Psoas muscle (tissue), 8 donors: ENCODE measurements around the gene WASF2. TPM values are rescaled to one million over a fixed set of nuclear protein-coding genes. Genes with fewer than 3 reads are reported as not detected.

Experiments used
- ATAC-seq, 4 donors: fragments of 200-7000 bp; cut with Tn5 transposase; one replicate each; pipeline ENCODE4 v1.9.1; 2020; ENCODE audit warnings: moderate library complexity in 3 of 4, mild to moderate bottlenecking in 2 of 4
- DNase-seq, 2 donors: peaks; one replicate each; pipeline ENCODE4 v3.0.0-alpha.2; 2020
- H3K27ac ChIP-seq: fragments of 200-600 bp; one replicate; pipeline ENCODE4 v1.8.0; 2022
- H3K27me3 ChIP-seq, 3 donors: fragments of 200-600 bp in 1 of 3; one replicate each; pipeline versions ENCODE4 v1.6.1 to v1.8.0; 2013 to 2022; ENCODE audit warnings: low read length in 2 of 3, mild to moderate bottlenecking in 2 of 3, moderate library complexity in 1 of 3; ENCODE audit not compliant: insufficient read depth in 3 of 3
- H3K36me3 ChIP-seq, 2 donors: fragments of 200-600 bp in 1 of 2; one replicate each; pipeline versions ENCODE4 v1.6.1 to v1.8.0; 2013 to 2022; ENCODE audit warnings: low read depth in 1 of 2, mild to moderate bottlenecking in 1 of 2, moderate library complexity in 1 of 2; ENCODE audit not compliant: insufficient read depth in 1 of 2
- H3K4me1 ChIP-seq: fragments of 200-600 bp; one replicate; pipeline ENCODE4 v1.8.0; 2022
- H3K4me3 ChIP-seq: fragments of 200-600 bp; one replicate; pipeline ENCODE4 v1.8.0; 2022; ENCODE audit warnings: mild to moderate bottlenecking
- H3K9me3 ChIP-seq: fragments of 200-600 bp; one replicate; pipeline ENCODE4 v1.8.0; 2022
- WGBS, 3 donors: extraction: QIAGEN DNeasy Blood & Tissue Kit; methylation state at CpG; one replicate each; pipeline versions ENCODE4 v1.1.6 to v1.1.7; 2013; 5-methylcytosine and 5-hydroxymethylcytosine counted together
- intact Hi-C, 2 donors: fragments of 100-400 bp; cut with DNase I; formaldehyde crosslinking; loops; one replicate each; pipeline versions ENCODE4 v1.11.0 to v1.14.2; 2022
- polyA plus RNA-seq, 3 donors: library from polyadenylated mRNA; stranded (reverse); fragments of 200-250 nt; gene quantifications; one replicate each; pipeline ENCODE4 v1.2.3, GENCODE V29; 2013
- total RNA-seq, 4 donors: library from RNA; stranded (reverse); fragmentation: NEBNext Ultra II Directional in 2 of 4; extraction: Animal tissue kit (Norgen Biotek cat#: 25700) in 2 of 4; gene quantifications; one replicate each; pipeline versions ENCODE4 v1.2.1 to v1.2.4, GENCODE V29; 2021 to 2023
- TF ChIP-seq, protein P1 (sequence below): fragments of 200-600 bp; IDR thresholded peaks from one replicate; pipeline ENCODE4 v1.8.0; 2022; ENCODE audit warnings: antibody characterized with exemption
- donor health status: healthy with polysubstance abuse.
- donor health status: DM: no; HTN: no; CAD: no; lungs with moderate emphysema.
- donor health status: Bipolar disorder and iron deficiency.
- donor health status: healthy.
- donor health status: DM: yes; HTN: yes; CAD: no.
- donor health status: DM: no; HTN: no; CAD: no.
- donor health status: DM: no; HTN: no; CAD: no.
- donor health status: DM: yes; HTN: yes; CAD: no.

WASF2 gene
- total and polyA plus RNA-seq, 7 donors, result 7.9 to 40.6 (median 29.4) TPM

DNA sequence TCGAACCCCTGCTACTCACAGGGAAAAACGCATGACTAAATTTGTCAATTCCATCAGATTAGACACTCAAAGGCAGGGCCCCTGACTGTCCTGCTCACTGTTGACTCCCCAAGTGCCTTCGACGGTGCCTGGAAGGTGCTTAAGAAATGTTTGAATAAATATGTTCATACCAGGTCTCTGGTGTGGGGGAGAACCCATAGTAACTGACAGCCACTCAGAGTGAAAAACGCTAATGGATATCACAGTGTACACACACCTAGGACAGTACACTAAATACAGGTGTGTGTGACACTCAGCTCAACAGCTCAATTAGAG lies 39.7 kb upstream of the WASF2 start:
- no peak for ATAC-seq
- Histone ChIP-seq H3K4me3 (no peak overlapping the region), H3K27ac (peak overlapping the region; percentile 94), H3K4me1 (peaks cover 43% of the 10 kb centered on the region), H3K36me3 (peaks cover 0 to 18% of the 10 kb centered on the region in 2 donors), H3K9me3 (no peaks in the 10 kb centered on the region), H3K27me3 (no peaks in the 10 kb centered on the region)
- intact Hi-C loops, result no loop called here
- TF ChIP-seq, protein P1, sequence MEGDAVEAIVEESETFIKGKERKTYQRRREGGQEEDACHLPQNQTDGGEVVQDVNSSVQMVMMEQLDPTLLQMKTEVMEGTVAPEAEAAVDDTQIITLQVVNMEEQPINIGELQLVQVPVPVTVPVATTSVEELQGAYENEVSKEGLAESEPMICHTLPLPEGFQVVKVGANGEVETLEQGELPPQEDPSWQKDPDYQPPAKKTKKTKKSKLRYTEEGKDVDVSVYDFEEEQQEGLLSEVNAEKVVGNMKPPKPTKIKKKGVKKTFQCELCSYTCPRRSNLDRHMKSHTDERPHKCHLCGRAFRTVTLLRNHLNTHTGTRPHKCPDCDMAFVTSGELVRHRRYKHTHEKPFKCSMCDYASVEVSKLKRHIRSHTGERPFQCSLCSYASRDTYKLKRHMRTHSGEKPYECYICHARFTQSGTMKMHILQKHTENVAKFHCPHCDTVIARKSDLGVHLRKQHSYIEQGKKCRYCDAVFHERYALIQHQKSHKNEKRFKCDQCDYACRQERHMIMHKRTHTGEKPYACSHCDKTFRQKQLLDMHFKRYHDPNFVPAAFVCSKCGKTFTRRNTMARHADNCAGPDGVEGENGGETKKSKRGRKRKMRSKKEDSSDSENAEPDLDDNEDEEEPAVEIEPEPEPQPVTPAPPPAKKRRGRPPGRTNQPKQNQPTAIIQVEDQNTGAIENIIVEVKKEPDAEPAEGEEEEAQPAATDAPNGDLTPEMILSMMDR, result no peak
- DNase-seq, result no peak
- WGBS, 3 donors, result 59 to 79% (median 65%) methylated on average over 5 of the region's 5 CpGs

DNA sequence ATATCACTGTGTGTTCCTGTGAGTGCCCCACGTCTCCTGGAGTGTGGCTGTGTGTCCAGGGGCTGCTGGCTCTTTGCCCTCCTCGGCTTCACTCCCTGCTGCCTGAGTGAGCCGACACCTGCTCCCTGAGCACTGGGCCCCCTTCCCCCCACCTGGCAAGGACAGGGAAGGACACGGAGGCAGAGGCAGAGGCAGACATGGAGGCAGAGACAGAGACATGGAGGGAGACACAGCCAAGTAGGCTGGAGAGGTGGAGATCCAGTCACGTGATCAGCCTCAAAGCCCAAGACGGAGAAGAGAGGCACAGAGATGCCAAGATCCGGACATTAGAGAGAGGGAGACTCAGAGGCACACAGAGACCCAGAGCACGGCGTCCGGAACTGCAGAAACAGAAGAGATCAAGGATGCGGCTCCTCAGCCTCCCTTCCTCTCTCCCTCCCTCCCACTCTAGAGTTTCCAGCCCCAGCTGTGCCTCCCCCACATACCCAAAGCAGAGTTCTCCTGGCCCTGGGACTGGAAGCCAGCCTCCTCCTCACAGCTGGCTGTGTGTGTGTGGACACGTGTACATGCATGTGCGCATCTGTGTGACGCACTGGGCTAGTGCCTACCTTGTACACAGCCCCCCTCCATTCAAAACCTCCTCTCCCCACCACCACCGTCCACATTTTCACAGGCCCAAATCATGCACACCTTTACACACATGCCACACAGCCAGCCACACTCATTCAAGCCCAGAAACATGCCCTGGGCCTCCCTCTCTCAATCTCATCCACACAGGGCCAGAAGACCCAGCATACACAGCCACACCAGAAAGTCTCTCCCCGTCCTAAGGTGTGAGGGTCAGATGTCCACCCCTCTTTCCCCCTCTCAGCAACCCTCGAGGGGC lies 39.1 kb upstream of the WASF2 start:
- Histone ChIP-seq H3K27me3 (no peaks in the 10 kb centered on the region), H3K9me3 (no peaks in the 10 kb centered on the region), H3K4me3 (peak overlapping the region; percentile 71), H3K36me3 (peaks cover 0 to 12% of the 10 kb centered on the region in 2 donors), H3K27ac (peak overlapping the region; percentile 94), H3K4me1 (peaks cover 47% of the 10 kb centered on the region)
- WGBS, 3 donors, result 6 to 16% (median 10%) methylated on average over 17 of the region's 17 CpGs
- DNase-seq (peak; percentile 78 to 88), ATAC-seq (peak; percentile 47 to 69 (median 56))
- TF ChIP-seq, protein P1, result no peak
- intact Hi-C loops, result no loop called here

DNA sequence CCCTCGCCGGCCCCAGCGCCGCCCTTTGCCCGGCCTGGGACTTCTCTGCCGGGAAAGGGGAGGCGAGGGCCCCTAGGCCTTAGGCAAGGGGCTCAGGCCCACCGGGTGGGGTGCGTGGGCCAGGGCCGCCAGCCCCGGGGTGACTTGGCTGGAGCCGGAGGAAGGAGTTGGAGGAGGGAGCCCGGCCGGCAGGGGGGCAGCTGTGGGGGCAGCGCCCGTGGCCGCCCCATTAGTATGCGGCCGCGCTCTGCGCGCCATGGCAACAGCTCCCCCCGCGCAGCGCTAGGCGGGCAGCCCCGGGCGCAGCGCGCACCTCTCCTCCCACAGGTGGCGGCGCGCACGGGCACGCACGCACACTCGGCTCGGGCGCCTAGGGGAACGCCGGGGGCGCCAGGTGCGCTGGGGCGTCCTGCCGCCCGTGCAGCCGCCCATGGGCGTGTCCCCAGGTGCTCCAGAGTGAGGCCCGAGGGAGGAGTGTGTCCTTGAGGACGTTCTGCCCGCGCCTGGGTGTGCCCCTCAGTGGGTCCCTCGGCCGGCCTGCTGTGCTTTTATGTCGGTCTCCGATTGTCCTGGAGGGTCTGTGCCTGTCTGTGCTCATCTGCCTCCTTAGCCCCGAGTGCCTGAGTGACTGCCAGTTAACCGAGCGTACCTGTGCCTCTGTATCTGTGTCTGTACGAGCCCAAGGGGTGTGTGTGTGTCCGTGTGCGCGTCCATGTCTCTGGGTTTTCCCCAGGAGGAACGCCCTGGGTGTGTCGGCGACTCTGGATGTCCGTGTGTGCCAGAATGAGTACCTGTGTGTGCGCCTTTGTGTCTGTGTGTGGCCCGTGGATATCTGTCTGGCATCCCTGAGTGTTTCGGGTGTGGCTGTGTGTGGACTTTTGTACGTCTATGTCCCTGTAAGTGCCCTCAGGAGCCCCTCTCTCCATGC lies 38.2 kb upstream of the WASF2 start:
- Histone ChIP-seq H3K4me1 (peaks cover 56% of the 10 kb centered on the region), H3K27me3 (no peaks in the 10 kb centered on the region), H3K27ac (peak overlapping the region; percentile 94), H3K36me3 (peaks cover 0 to 3% of the 10 kb centered on the region in 2 donors), H3K9me3 (no peaks in the 10 kb centered on the region), H3K4me3 (peak overlapping the region; percentile 71)
- 1 to 5% (median 1%) methylated on average over 33 to 71 of the region's 71 CpGs for WGBS, 3 donors
- no peak for DNase-seq
- TF ChIP-seq, protein P1, result no peak
- ATAC-seq, result peak; percentile 44 to 60 (median 54)
- intact Hi-C loops, result loop anchor here in 1 of 2 donors (2.0 kb wide), 1 partner anchor 75 kb away; no protein-coding TSS in a partner anchor

DNA sequence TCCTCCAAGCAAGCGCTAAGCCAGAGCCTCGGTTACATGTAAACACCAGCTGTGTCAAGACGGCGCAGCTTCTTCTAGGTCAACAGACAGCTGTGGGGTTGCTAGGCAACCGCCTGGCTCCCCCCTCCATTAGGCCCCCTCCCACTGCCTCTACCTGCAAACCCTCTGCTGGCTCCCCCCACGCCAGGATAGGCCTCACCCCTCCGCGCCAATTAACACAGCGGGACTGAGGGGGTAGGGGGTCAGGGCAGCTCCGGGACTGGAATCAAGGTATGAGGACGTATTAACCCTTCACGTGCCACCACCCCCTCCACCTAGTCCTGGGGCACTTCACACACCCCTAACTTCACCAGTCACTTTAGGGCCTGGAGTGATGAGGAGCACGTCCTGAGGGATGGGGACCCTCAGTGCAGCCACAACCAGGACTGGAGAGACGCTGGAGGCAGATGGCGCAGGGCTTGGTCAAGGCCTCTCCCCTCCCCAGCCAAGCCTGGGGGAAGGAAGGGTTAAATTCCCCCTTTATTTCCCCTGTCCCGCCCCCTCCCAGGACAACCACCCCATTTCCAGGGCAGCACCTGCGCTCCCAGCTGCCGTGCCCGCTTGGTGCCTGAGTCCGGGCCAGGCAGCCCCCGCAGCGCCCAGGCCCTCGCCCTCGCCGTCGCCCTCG lies 37.4 kb upstream of the WASF2 start:
- Histone ChIP-seq H3K9me3 (no peaks in the 10 kb centered on the region), H3K27ac (peak overlapping the region; percentile 94), H3K4me1 (peaks cover 64% of the 10 kb centered on the region), H3K36me3 (no peaks in the 10 kb centered on the region), H3K27me3 (no peaks in the 10 kb centered on the region), H3K4me3 (peak overlapping the region; percentile 71)
- ATAC-seq (peak; percentile 13 to 53 (median 42)), DNase-seq (peak; percentile 54 to 87)
- TF ChIP-seq, protein P1, result no peak
- 17 to 32% (median 20%) methylated on average over 21 to 27 of the region's 27 CpGs for WGBS, 3 donors
- intact Hi-C loops, result loop anchor here in 1 of 2 donors (2.0 kb wide), 1 partner anchor 75 kb away; no protein-coding TSS in a partner anchor
